ENCODE data around the gene CPNE9. TPM values are rescaled to one million over a fixed set of nuclear protein-coding genes. Genes with fewer than 3 reads are reported as not detected.
A peak's percentile ranks its signal among the peaks of the same experiment; 100 is the strongest.

The CPNE9 gene
- total RNA-seq, 6 donors from 2014 or later = 0.20 to 0.39 (median 0.30) TPM; not detected in 3

- Histone ChIP-seq H3K27ac (no peak overlapping the region), H3K4me3 (no peak overlapping the region), H3K4me1 (peaks cover 0 to 15% (median 6%) of the 10 kb centered on the region in 4 donors), H3K36me3 (peaks cover 0 to 24% (median 14%) of the 10 kb centered on the region in 4 donors), H3K9me3 (no peaks in the 10 kb centered on the region), H3K27me3 (no peaks in the 10 kb centered on the region)
- WGBS, 2 donors = 77 to 83% methylated on average over 5 of the region's 5 CpGs
- DNase-seq = no peak
- ATAC-seq (ENCODE audit: low FRiP score in 2 of 2) = no peak
- TF ChIP-seq POLR2AphosphoS5 (IDR thresholded peaks at IDR 0.05) (no peak), CTCF (IDR thresholded peaks at IDR 0.05) (no peak), POLR2A (IDR thresholded peaks at IDR 0.05) (no peak), EP300 (IDR thresholded peaks at IDR 0.05) (no peak)
Observed at GRCh38 chr3:9776896-9777693, 73.5 kb downstream of the CPNE9 start.

- 76 to 89% methylated on average over 1 of the region's 1 CpG for WGBS, 2 donors
- no peak for TF ChIP-seq EP300 (IDR thresholded peaks at IDR 0.05)
- TF ChIP-seq POLR2A (IDR thresholded peaks at IDR 0.05) = no peak
- TF ChIP-seq POLR2AphosphoS5 (IDR thresholded peaks at IDR 0.05) = no peak
- TF ChIP-seq CTCF (IDR thresholded peaks at IDR 0.05) = no peak
- H3K27me3 ChIP-seq = no peaks in the 10 kb centered on the region
- DNase-seq (no peak), ATAC-seq (ENCODE audit: low FRiP score in 2 of 2) (peak in 1 of 2 donors; percentile 16)
- H3K9me3 ChIP-seq = no peaks in the 10 kb centered on the region
- peaks cover 0 to 18% (median 6%) of the 10 kb centered on the region in 4 donors for H3K4me1 ChIP-seq
- H3K27ac ChIP-seq = no peak overlapping the region
- H3K4me3 ChIP-seq = no peak overlapping the region
- H3K36me3 ChIP-seq = peaks cover 0 to 30% (median 16%) of the 10 kb centered on the region in 4 donors
Observed at GRCh38 chr3:9777694-9778021, 74.0 kb downstream of the CPNE9 start.

GRCh38 chr3:9778143-9779074 is 74.8 kb downstream of the CPNE9 start:
- TF ChIP-seq POLR2AphosphoS5 (IDR thresholded peaks at IDR 0.05) (no peak), POLR2A (IDR thresholded peaks at IDR 0.05) (no peak), CTCF (IDR thresholded peaks at IDR 0.05) (no peak), EP300 (IDR thresholded peaks at IDR 0.05) (no peak)
- ATAC-seq (ENCODE audit: low FRiP score in 2 of 2) (peak in 1 of 2 donors; percentile 78), DNase-seq (no peak)
- peaks cover 0 to 18% (median 6%) of the 10 kb centered on the region in 4 donors for H3K4me1 ChIP-seq
- no peak overlapping the region for H3K4me3 ChIP-seq
- H3K36me3 ChIP-seq = peaks cover 0 to 37% (median 21%) of the 10 kb centered on the region in 4 donors
- 79 to 81% methylated on average over 5 of the region's 5 CpGs for WGBS, 2 donors
- no peak overlapping the region for H3K27ac ChIP-seq
- no peaks in the 10 kb centered on the region for H3K27me3 ChIP-seq
- no peaks in the 10 kb centered on the region for H3K9me3 ChIP-seq

GRCh38 chr3:9779075-9779593 is 75.5 kb downstream of the CPNE9 start:
- Histone ChIP-seq H3K4me3 (no peak overlapping the region), H3K27me3 (no peaks in the 10 kb centered on the region), H3K27ac (peak overlapping the region in 2 of 4 donors; percentile 51 to 70), H3K4me1 (peaks cover 0 to 18% (median 6%) of the 10 kb centered on the region in 4 donors), H3K36me3 (peaks cover 4 to 45% (median 28%) of the 10 kb centered on the region in 4 donors), H3K9me3 (no peaks in the 10 kb centered on the region)
- ATAC-seq (ENCODE audit: low FRiP score in 2 of 2) (no peak), DNase-seq (peak in 1 of 2 donors; percentile 46)
- 79 to 80% methylated on average over 6 of the region's 6 CpGs for WGBS, 2 donors
- TF ChIP-seq CTCF (IDR thresholded peaks at IDR 0.05) (no peak), EP300 (IDR thresholded peaks at IDR 0.05) (no peak), POLR2AphosphoS5 (IDR thresholded peaks at IDR 0.05) (no peak), POLR2A (IDR thresholded peaks at IDR 0.05) (no peak)

Other genes with a start within 250 kb of the CPNE9 start
- gene LHFPL4, start 150.0 kb upstream of the CPNE9 start, total RNA-seq = under 1 TPM in 1 of 6 donors, not detected in 5; 0.52 TPM
- gene MTMR14, start 54.3 kb upstream of the CPNE9 start, total RNA-seq = 10 to 100 TPM; 43.7 to 66.1 (median 57.6) TPM
- 10 to 100 TPM; 18.8 to 44.0 (median 26.5) TPM for gene BRPF1, start 27.9 kb downstream of the CPNE9 start, total RNA-seq
- 10 to 100 TPM; 13.7 to 49.2 (median 18.3) TPM for gene OGG1, start 46.1 kb downstream of the CPNE9 start, total RNA-seq
- 10 to 100 TPM; 19.5 to 44.0 (median 27.6) TPM for gene CAMK1, start 66.1 kb downstream of the CPNE9 start, total RNA-seq
- 10 to 100 TPM; 48.2 to 68.0 (median 60.7) TPM for gene TADA3, start 88.6 kb downstream of the CPNE9 start, total RNA-seq
- 100 to 1,000 TPM in 5 of 6 donors, 10 to 100 TPM in 1; 88.3 to 186 (median 158) TPM for gene ARPC4, start 89.2 kb downstream of the CPNE9 start, total RNA-seq
- gene TTLL3, start 106.4 kb downstream of the CPNE9 start, total RNA-seq = 100 to 1,000 TPM in 2 of 6 donors, 10 to 100 TPM in 4; 33.0 to 544 (median 64.4) TPM
- gene RPUSD3, start 140.2 kb downstream of the CPNE9 start, total RNA-seq = 10 to 100 TPM; 23.8 to 58.7 (median 34.9) TPM
- not detected for gene CIDEC, start 176.4 kb downstream of the CPNE9 start, total RNA-seq
- gene JAGN1, start 186.8 kb downstream of the CPNE9 start, total RNA-seq = 10 to 100 TPM in 4 of 6 donors, 1 to 10 TPM in 2; 4.2 to 33.3 (median 24.2) TPM
- gene IL17RE, start 199.0 kb downstream of the CPNE9 start, total RNA-seq = 10 to 100 TPM; 16.1 to 44.8 (median 27.0) TPM
- gene IL17RC, start 213.3 kb downstream of the CPNE9 start, total RNA-seq = 10 to 100 TPM; 26.3 to 83.8 (median 32.9) TPM
- 10 to 100 TPM; 31.7 to 72.3 (median 44.0) TPM for gene CRELD1, start 230.0 kb downstream of the CPNE9 start, total RNA-seq
- 1 to 10 TPM; 1.6 to 7.1 (median 4.5) TPM for gene PRRT3, start 248.6 kb downstream of the CPNE9 start, total RNA-seq